ENCODE results near the gene SNX24. TPM values are rescaled to one million over a fixed set of nuclear protein-coding genes. Genes with fewer than 3 reads are reported as not detected.
A peak's percentile ranks its signal among the peaks of the same experiment; 100 is the strongest.

Gene SNX24
- total RNA-seq, 2 donors from 2014 or later = 3.9 to 8.7 TPM

DNA sequence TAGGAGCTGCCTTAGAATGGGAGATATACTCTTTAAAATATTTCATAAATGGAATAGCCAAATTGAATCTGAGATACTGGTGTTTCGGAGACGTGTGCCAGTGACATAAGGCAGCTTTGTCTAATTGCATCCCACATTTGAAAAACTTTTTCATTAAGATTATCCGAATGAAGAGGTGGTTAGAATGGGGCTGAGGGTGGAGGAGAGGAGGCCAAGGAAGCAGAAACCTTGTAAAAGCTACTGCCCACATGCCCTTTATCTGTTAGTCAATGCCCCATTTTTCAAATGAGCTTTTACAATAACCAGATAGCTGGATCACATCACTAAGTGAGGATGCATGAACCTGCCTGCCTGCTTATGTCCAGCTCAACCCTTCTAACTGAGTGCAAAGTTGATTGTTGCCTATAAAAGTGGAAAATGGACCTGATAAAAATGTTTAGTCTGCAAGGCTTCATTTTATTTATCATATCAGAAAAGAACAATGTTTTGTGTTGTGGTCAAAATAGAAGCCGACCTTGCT lies 34.8 kb downstream of the SNX24 start:
- DNase-seq = no peak
- peaks cover 12% of the 10 kb centered on the region for H3K4me1 Mint-ChIP-seq (ENCODE audit: low read depth)
- H3K27ac Mint-ChIP-seq = no peak overlapping the region
- H3K36me3 Mint-ChIP-seq (ENCODE audit: insufficient read depth in 2 of 2) = no peaks in the 10 kb centered on the region
- H3K4me3 Mint-ChIP-seq = no peak overlapping the region
- no peak for ATAC-seq (replicated peaks in 1 of 2)
- H3K27me3 Mint-ChIP-seq (ENCODE audit: low read depth) = peaks cover 23% of the 10 kb centered on the region
- no peaks in the 10 kb centered on the region for H3K9me3 Mint-ChIP-seq

GRCh38 chr5:122880749-122881148 lies 35.3 kb downstream of the SNX24 start:
- ATAC-seq (replicated peaks in 1 of 2) = peak; percentile 63 to 81

DNA sequence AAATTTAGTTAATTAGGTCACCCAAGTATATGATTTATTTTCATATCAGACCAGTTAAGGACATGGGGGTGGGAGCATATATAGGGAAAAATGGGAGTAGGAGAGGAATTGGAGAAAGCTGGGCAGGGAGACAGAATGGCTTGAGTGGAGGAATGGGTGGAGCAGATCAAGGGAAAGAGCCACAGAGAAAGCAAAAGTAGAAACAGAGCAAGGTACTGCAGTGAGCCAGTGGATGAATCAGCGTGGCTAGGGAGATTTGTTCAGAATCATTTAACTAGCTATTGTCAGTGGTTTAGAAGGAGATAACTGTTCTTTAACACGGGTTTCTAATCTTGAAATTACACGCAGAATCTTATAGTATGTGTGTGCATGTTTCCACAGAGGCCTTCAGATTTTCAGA lies 37.4 kb downstream of the SNX24 start:
- DNase-seq (peak; percentile 23 to 45), ATAC-seq (replicated peaks in 1 of 2) (peak; percentile 93 to 94)
- H3K4me1 Mint-ChIP-seq (ENCODE audit: low read depth) = peaks cover 12% of the 10 kb centered on the region
- peaks cover 0 to 2% of the 10 kb centered on the region in 2 donors for H3K36me3 Mint-ChIP-seq (ENCODE audit: insufficient read depth in 2 of 2)
- peak overlapping the region in 1 of 2 donors; percentile 2 for H3K4me3 Mint-ChIP-seq
- H3K27me3 Mint-ChIP-seq (ENCODE audit: low read depth) = peaks cover 7% of the 10 kb centered on the region
- H3K27ac Mint-ChIP-seq = no peak overlapping the region
- H3K9me3 Mint-ChIP-seq = peaks cover 0 to 2% of the 10 kb centered on the region in 2 donors

More at GRCh38 chr5:122880749-122881148, 35.3 kb downstream of the SNX24 start:
- H3K4me3 Mint-ChIP-seq = no peak overlapping the region
- no peaks in the 10 kb centered on the region for H3K36me3 Mint-ChIP-seq (ENCODE audit: insufficient read depth in 2 of 2)
- DNase-seq = peak; percentile 38 to 52
- H3K9me3 Mint-ChIP-seq = no peaks in the 10 kb centered on the region
- peaks cover 12% of the 10 kb centered on the region for H3K4me1 Mint-ChIP-seq (ENCODE audit: low read depth)
- peaks cover 23% of the 10 kb centered on the region for H3K27me3 Mint-ChIP-seq (ENCODE audit: low read depth)
- H3K27ac Mint-ChIP-seq = no peak overlapping the region

GRCh38 chr5:122885045-122885517 lies 39.7 kb downstream of the SNX24 start:
- no peak overlapping the region for H3K27ac Mint-ChIP-seq

DNA sequence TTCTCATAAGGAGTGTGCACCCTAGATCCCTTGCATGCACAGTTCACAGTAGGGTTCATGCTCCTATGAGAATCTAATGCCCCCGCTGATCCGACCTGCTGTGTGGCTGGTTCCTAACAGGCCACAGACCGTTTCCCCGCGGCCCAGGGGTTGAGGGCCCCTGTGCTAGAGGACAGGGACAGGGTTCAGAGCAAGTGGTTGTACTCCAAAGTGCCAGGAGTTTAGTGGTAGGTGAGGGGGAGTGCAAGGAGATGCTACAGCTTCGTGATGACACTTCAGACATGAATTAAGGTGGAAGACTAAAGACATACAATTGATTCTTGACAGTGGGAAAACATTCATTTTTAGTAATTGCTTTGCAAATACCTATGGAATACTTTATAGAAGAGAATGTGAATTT lies 40.5 kb downstream of the SNX24 start:
- Mint-ChIP-seq H3K36me3 (ENCODE audit: insufficient read depth in 2 of 2) (peaks cover 0 to 4% of the 10 kb centered on the region in 2 donors), H3K9me3 (peaks cover 0 to 5% of the 10 kb centered on the region in 2 donors), H3K27ac (peak overlapping the region; percentile 24), H3K27me3 (ENCODE audit: low read depth) (peaks cover 5% of the 10 kb centered on the region), H3K4me3 (no peak overlapping the region), H3K4me1 (ENCODE audit: low read depth) (peaks cover 7% of the 10 kb centered on the region)
- no peak for DNase-seq
- no peak for ATAC-seq (replicated peaks in 1 of 2)

More at GRCh38 chr5:122885045-122885517, 39.7 kb downstream of the SNX24 start:
- DNase-seq (no peak), ATAC-seq (replicated peaks in 1 of 2) (no peak)
- Mint-ChIP-seq H3K27me3 (ENCODE audit: low read depth) (peaks cover 5% of the 10 kb centered on the region), H3K4me1 (ENCODE audit: low read depth) (peaks cover 12% of the 10 kb centered on the region), H3K36me3 (ENCODE audit: insufficient read depth in 2 of 2) (peaks cover 0 to 4% of the 10 kb centered on the region in 2 donors), H3K9me3 (peaks cover 0 to 5% of the 10 kb centered on the region in 2 donors), H3K4me3 (no peak overlapping the region)

- ATAC-seq (replicated peaks in 1 of 2) (no peak), DNase-seq (no peak)
- Mint-ChIP-seq H3K36me3 (ENCODE audit: insufficient read depth in 2 of 2) (no peaks in the 10 kb centered on the region), H3K27me3 (ENCODE audit: low read depth) (no peaks in the 10 kb centered on the region), H3K4me1 (ENCODE audit: low read depth) (no peaks in the 10 kb centered on the region), H3K4me3 (no peak overlapping the region), H3K9me3 (no peaks in the 10 kb centered on the region), H3K27ac (no peak overlapping the region)
Observed at GRCh38 chr5:122895141-122895540, 49.7 kb downstream of the SNX24 start.

DNA sequence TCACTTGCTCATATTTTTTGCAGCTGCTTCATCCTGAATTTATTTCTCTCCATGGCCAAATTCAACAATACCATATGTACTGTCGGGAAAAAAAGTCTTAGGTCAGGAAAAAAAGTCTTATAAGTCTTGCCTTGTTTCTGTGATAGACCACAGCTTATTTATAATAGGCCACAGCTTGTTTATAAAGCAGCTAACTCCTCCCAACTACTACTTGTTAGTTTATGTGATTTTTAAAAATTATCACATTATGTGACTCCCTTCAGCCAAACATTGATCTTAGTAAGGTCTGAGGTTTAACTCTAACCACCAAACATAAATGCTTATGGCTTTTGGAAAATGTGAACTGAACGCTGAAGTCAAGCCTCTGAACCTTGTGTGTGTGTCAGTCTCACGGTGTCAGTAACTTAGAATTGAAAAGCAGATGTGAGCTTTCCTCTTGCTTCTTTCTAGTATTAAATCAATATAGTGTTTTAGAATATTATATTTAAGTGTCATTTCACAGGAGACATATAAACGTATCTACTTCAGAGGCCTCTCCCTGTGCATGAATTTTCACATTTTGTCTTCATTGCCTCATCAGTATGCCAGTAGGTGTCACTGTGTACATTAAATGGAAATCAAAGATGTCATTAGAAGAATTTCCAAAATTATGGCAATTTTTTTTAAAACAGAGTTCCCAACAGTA lies 51.3 kb downstream of the SNX24 start:
- no peaks in the 10 kb centered on the region for H3K9me3 Mint-ChIP-seq
- H3K4me3 Mint-ChIP-seq = no peak overlapping the region
- no peaks in the 10 kb centered on the region for H3K27me3 Mint-ChIP-seq (ENCODE audit: low read depth)
- ATAC-seq (replicated peaks in 1 of 2) (no peak), DNase-seq (no peak)
- no peaks in the 10 kb centered on the region for H3K36me3 Mint-ChIP-seq (ENCODE audit: insufficient read depth in 2 of 2)
- no peak overlapping the region for H3K27ac Mint-ChIP-seq
- peaks cover 1% of the 10 kb centered on the region for H3K4me1 Mint-ChIP-seq (ENCODE audit: low read depth)

GRCh38 chr5:122897283-122897602 lies 51.8 kb downstream of the SNX24 start:
- H3K36me3 Mint-ChIP-seq (ENCODE audit: insufficient read depth in 2 of 2) = no peaks in the 10 kb centered on the region
- no peaks in the 10 kb centered on the region for H3K9me3 Mint-ChIP-seq
- H3K4me3 Mint-ChIP-seq = no peak overlapping the region
- ATAC-seq (replicated peaks in 1 of 2) = no peak
- no peak overlapping the region for H3K27ac Mint-ChIP-seq
- H3K4me1 Mint-ChIP-seq (ENCODE audit: low read depth) = peaks cover 6% of the 10 kb centered on the region
- DNase-seq = no peak
- H3K27me3 Mint-ChIP-seq (ENCODE audit: low read depth) = no peaks in the 10 kb centered on the region

- H3K4me1 Mint-ChIP-seq (ENCODE audit: low read depth) = peaks cover 13% of the 10 kb centered on the region
- no peak for DNase-seq
- H3K27ac Mint-ChIP-seq = no peak overlapping the region
- H3K27me3 Mint-ChIP-seq (ENCODE audit: low read depth) = no peaks in the 10 kb centered on the region
- H3K36me3 Mint-ChIP-seq (ENCODE audit: insufficient read depth in 2 of 2) = no peaks in the 10 kb centered on the region
- no peak overlapping the region for H3K4me3 Mint-ChIP-seq
- no peak for ATAC-seq (replicated peaks in 1 of 2)
- H3K9me3 Mint-ChIP-seq = no peaks in the 10 kb centered on the region
Observed at GRCh38 chr5:122901346-122901745, 55.9 kb downstream of the SNX24 start.

DNA sequence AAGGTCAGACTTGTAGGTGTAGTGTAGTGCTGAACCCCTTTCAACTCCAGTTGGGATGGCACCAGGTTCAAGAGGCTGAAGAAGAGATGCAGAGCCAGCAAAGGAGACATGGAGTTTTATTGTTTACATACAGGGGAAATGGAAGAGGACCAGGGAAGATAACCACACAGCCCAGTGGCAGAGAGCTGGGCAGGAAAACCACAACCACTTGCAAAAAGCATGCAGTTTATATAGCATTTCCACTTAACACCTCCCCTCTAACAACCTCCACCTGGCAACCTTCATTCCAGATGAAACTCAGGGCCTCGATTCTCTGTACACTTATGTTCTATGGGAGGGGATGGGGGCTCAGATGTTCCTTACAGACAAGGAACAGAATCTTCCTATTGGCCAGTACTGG lies 56.9 kb downstream of the SNX24 start:
- DNase-seq (no peak), ATAC-seq (replicated peaks in 1 of 2) (no peak)
- no peaks in the 10 kb centered on the region for H3K9me3 Mint-ChIP-seq
- H3K36me3 Mint-ChIP-seq (ENCODE audit: insufficient read depth in 2 of 2) = no peaks in the 10 kb centered on the region
- no peak overlapping the region for H3K27ac Mint-ChIP-seq
- no peaks in the 10 kb centered on the region for H3K27me3 Mint-ChIP-seq (ENCODE audit: low read depth)
- H3K4me3 Mint-ChIP-seq = no peak overlapping the region
- H3K4me1 Mint-ChIP-seq (ENCODE audit: low read depth) = peaks cover 13% of the 10 kb centered on the region

GRCh38 chr5:122906768-122907167 lies 61.4 kb downstream of the SNX24 start:
- DNase-seq (no peak), ATAC-seq (replicated peaks in 1 of 2) (no peak)
- no peak overlapping the region for H3K4me3 Mint-ChIP-seq
- H3K9me3 Mint-ChIP-seq = no peaks in the 10 kb centered on the region
- H3K4me1 Mint-ChIP-seq (ENCODE audit: low read depth) = peaks cover 11% of the 10 kb centered on the region
- no peaks in the 10 kb centered on the region for H3K27me3 Mint-ChIP-seq (ENCODE audit: low read depth)
- H3K36me3 Mint-ChIP-seq (ENCODE audit: insufficient read depth in 2 of 2) = no peaks in the 10 kb centered on the region
- H3K27ac Mint-ChIP-seq = no peak overlapping the region

DNA sequence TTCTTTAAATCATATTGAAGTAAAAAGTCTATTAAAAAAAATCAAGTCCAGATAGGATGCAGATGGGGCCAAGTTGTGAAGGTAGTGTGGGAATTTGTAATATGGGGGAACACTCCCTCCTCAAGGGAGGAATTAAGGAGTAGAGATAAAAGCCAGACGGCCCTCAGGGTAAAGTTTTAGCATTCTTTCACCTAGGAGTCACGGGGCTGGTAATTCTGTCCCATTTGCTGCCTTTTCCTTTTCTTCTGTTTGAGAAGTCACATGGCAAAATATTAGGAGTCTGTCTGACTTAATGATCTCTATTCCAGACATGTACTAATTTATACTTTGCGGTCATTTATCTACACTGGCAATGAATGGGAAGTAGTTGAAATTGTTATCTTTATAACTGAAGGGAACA lies 61.9 kb downstream of the SNX24 start:
- H3K4me3 Mint-ChIP-seq = no peak overlapping the region
- DNase-seq (no peak), ATAC-seq (replicated peaks in 1 of 2) (no peak)
- no peaks in the 10 kb centered on the region for H3K27me3 Mint-ChIP-seq (ENCODE audit: low read depth)
- no peak overlapping the region for H3K27ac Mint-ChIP-seq
- H3K36me3 Mint-ChIP-seq (ENCODE audit: insufficient read depth in 2 of 2) = no peaks in the 10 kb centered on the region
- H3K9me3 Mint-ChIP-seq = no peaks in the 10 kb centered on the region
- H3K4me1 Mint-ChIP-seq (ENCODE audit: low read depth) = peaks cover 6% of the 10 kb centered on the region

DNA sequence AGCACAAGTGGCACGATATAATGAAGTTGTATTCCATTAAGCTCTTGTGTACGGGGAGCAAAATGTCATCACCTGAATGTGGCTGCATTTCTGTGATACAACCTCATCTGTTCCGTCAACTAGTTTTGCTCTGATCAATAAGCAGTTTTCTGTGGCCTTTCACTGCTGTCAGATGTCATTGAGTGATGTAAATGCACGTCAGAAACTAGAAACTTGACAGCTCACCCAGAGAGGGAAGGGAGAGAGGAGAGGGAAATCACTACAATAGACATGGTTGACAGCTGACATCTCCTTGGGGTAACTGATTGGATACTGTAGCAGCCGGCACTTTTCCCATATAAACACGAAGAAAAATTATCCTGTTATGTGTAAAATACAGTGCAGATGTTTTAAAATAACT lies 62.7 kb downstream of the SNX24 start:
- no peaks in the 10 kb centered on the region for H3K27me3 Mint-ChIP-seq (ENCODE audit: low read depth)
- no peaks in the 10 kb centered on the region for H3K36me3 Mint-ChIP-seq (ENCODE audit: insufficient read depth in 2 of 2)
- no peak for DNase-seq
- H3K4me1 Mint-ChIP-seq (ENCODE audit: low read depth) = no peaks in the 10 kb centered on the region
- H3K4me3 Mint-ChIP-seq = no peak overlapping the region
- no peak overlapping the region for H3K27ac Mint-ChIP-seq
- peak in 1 of 2 donors; percentile 62 for ATAC-seq (replicated peaks in 1 of 2)
- no peaks in the 10 kb centered on the region for H3K9me3 Mint-ChIP-seq

- ATAC-seq (replicated peaks in 1 of 2) (no peak), DNase-seq (no peak)
- Mint-ChIP-seq H3K4me1 (ENCODE audit: low read depth) (no peaks in the 10 kb centered on the region), H3K36me3 (ENCODE audit: insufficient read depth in 2 of 2) (no peaks in the 10 kb centered on the region), H3K9me3 (no peaks in the 10 kb centered on the region), H3K27ac (no peak overlapping the region), H3K27me3 (ENCODE audit: low read depth) (no peaks in the 10 kb centered on the region), H3K4me3 (no peak overlapping the region)
Observed at GRCh38 chr5:122908662-122909061, 63.2 kb downstream of the SNX24 start.
